GM15510 (cell line): ENCODE measurements around the gene CNPPD1.

ENCODE experiments used
- POLR2A ChIP-seq: IDR thresholded peaks from 3 replicates; pipeline ENCODE4 v1.6.1; 2011; ENCODE audit warnings: borderline replicate concordance; ENCODE audit not compliant: insufficient read length; ENCODE audit errors: extremely low read depth

Gene CNPPD1

DNA sequence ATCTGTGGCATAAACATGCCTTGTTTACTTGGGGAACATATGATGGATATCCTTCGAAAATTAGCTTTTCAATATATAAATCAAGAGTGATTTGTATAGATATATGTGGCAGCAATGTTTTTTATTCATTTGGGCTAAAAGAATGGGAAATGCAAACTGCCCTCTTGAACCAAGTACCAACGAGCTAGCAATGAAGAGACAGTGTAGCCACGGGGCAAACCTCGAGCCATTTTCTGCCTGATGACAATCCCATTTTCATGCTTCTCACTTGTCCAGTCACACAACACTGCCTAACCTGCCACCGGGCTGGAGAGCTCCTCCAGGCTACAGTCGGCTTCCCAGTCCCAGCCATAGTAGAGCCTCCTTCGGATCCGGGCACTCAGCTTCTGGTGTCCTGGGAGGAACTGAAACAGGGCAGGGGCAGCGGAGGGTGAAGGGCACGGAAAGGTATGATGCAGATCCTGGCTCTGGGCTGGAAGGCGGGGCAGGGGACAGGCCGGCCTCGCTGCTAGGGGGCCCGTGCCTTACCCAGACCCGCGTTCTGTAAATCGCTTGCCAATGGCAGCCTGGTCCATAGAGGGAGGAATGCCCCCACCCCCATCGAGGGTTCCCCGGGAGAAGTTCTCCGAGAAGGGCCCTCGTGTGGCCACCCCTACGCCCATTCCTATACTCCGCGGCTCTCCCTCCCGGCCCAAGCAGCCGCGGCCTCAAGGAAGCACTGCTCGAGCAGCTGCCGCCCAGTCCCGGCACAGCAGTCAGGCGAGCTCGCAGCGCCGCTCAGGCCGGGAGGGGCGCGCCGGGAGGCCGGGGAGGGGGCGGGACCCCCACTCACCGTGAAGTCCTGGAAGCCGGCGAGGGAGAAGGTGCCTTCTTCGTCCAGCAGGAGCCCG is 552 bp downstream of the CNPPD1 start:
- TF ChIP-seq POLR2A = peak; percentile 23

GRCh38 chr2:219175486-219175885 is 1.2 kb downstream of the CNPPD1 start:
- no peak for TF ChIP-seq POLR2A

DNA sequence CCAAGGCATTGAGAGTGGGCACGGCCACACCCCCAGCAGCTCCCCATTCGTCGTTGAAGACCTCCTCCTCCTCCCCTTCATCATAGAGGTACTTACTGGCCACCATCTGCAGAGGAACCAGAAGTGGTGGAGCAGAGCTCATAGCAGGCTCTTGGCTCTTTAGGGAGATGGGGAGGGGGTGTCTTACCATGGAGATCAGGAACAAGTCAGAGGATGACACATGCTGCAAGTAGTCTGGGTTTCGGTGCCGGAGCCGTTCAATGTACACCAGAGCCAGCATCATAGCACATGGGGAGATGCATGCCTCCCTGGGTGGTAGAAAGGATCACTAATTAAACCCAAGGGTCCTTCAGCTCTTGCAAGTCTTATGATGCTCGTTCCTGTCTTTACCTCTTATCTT is 1.9 kb downstream of the CNPPD1 start:
- no peak for TF ChIP-seq POLR2A

DNA sequence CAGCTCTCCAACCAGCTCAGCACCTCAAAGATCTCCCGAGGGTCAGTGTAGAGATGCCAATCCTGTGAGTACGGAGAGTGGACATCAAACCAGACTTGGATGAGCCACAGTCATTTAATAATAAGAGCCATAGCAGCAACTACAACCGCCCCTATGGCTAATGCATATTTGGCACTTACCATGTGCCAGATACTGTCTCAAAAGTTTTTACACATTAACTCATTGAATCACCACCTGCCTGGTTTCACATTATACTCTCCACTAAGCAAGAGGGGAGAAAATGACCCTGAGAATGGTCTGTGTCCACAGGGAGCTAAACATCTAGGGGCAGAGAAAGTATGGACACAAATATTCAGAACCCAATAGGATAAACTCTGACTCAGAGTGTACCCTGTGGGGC is 2.6 kb downstream of the CNPPD1 start:
- TF ChIP-seq POLR2A = no peak

- TF ChIP-seq POLR2A = no peak
These were observed 3.5 kb downstream of the CNPPD1 start for GRCh38 chr2:219173176-219173575.

DNA sequence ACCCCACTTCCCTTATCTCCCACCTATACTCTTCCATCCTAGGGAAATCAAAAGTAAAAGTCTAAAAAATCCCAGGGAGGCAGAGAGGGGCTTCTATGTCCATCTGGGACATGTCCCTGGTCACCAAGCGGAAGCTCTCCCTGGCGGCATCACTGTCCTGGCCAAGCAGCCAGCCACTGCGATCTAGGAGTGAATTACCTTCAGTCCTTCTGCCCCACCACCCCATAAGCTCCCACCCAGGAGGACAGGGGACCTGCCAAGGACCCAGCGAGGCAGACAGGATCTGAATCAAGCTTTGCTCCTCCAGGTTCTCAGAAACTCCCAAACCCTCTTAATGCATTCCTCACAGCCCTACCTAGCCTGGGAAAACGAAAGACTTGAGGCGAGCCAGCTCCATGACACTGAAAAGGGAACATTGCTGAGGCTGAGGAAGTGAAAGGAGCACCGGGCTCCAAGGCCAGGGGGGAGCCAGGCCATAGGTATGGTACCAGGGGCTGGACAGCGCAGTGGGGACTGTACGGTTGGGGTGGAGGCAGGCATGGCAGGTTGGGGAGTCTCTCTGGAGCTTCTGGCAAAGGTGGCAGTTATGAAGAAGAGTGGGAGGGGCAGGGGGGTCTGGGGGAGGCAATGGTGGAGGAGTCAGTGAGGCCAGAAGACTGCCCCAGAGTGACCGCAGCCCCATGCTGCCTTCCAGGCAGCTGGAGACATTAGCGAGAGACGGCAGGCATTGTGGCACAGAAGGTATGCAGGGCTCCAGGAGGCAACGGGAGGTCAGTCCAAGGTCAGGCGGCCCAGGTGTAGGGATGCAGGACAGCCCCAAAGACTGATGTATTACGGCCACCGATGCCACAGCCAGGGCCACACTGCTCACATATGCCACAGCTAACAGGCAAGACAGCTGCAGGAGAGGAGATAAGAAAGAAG is 4.2 kb downstream of the CNPPD1 start:
- no peak for TF ChIP-seq POLR2A

DNA sequence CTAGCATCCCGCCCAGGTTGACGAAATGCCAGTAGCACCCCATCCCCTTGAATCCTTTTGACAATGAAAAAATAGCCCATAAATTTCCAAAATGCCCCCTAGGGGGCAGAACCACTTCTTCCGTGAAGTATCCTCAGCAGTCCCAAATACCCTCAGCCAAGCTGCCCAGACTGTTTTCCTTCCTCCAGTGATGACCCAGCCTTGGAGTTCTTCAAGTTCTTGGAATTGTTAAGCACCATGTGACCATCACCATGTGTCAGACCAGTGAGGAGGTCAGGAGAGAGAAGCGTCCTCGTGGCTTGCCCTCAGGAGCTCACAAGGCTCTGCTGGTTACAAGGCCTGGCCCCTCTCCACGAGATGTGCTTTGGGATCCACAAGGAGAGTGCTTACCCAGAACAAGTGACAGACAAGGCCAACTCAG is 5.5 kb downstream of the CNPPD1 start:
- TF ChIP-seq POLR2A = no peak

DNA sequence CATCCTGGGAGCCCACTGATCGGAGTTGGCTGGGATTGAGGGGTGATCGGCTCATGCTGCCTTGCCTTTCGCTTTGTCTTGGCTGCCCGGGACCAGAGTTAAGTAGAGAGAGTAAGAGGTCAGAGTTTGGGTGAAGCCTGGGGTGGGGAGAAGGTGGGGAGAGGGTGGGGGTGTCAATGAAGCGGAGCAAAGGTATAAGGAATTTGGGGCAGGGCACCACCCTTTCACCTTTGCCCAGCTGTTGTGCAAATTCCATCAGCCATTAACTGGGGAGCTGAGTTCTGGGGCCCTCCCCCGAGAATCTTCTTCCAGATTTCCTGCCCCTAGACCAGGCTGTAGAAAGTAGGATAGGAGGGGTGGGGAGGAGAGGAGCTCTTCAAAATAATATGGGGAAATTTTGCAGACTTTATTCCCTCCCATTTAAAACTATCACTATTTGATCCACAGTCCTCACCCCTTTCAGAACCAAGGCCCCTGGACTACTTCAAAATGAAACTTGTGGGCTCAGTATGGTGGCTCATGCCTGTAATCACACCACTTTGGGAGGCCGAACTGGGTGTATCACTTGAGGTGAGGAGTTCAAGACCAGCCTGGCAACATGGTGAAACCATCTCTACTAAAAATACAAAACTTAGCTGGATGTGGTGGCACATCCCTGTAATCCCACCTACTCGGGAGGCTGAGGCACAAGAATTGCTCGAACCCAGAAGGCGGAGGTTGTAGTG is 6.6 kb downstream of the CNPPD1 start, which contains the start of gene SLC23A3:
SLC23A3 (minus strand) TSS at position 100 of the 725 bp plus-strand sequence; CDS start at position 55, 45 bp downstream.
- TF ChIP-seq POLR2A = no peak

DNA sequence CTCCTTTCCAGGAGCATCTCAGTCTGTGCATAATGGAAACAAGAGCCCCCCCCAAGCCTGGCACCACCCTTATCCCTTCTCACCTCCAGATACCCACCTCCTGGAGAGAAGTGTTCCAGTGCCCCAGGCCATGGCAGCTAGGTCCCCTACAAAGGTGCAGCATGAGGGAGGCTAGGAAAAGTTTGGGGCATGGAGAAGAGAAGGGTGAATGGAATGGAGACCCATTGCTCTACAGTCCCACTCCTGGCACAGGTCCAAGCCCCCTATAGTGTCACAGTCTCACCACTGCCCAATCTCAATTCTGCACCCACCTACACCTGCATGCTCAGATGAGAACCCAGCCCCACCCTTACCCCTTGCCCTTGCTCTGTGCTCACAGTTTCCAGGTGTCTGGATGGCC is 7.8 kb downstream of the CNPPD1 start:
- TF ChIP-seq POLR2A = no peak

DNA sequence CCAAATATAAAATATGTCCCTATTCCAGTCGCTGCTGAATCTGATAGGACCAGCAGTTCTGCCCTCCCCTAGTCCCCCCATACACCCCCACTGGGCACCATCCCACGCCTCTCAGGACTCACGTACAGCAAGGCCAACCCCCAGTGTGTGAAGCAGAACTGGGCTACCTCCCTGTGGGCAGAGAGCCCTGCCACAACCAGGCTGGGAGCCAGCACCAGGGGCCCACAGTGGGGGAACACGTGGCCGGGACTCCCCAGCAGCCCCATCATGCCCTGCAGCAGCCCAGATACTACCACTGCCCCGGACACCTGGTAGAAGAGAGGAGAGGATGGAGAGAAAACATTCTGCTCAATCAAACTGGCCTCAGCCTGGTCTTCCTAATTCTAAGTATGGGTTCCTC is 8.2 kb downstream of the CNPPD1 start:
- TF ChIP-seq POLR2A = no peak

DNA sequence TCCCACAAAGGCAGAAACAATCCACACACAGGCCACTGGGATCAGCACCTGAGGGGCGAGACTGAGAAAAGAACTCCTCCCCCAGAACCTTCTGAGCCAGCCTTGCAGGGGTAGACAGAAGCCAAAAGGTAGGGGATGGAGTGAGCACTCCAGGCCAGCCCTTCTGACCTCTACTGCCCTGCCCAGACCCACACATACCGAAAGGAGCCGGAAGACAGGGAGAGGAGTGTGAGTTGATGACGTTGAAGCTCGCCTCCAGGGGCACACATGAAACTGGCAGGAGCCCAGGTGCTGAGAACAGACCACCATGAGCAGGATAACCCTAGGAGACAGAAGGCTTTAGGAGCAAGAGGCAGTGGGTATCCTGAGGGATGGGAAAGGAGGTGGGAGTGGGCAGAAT is 8.7 kb downstream of the CNPPD1 start:
- TF ChIP-seq POLR2A = no peak

DNA sequence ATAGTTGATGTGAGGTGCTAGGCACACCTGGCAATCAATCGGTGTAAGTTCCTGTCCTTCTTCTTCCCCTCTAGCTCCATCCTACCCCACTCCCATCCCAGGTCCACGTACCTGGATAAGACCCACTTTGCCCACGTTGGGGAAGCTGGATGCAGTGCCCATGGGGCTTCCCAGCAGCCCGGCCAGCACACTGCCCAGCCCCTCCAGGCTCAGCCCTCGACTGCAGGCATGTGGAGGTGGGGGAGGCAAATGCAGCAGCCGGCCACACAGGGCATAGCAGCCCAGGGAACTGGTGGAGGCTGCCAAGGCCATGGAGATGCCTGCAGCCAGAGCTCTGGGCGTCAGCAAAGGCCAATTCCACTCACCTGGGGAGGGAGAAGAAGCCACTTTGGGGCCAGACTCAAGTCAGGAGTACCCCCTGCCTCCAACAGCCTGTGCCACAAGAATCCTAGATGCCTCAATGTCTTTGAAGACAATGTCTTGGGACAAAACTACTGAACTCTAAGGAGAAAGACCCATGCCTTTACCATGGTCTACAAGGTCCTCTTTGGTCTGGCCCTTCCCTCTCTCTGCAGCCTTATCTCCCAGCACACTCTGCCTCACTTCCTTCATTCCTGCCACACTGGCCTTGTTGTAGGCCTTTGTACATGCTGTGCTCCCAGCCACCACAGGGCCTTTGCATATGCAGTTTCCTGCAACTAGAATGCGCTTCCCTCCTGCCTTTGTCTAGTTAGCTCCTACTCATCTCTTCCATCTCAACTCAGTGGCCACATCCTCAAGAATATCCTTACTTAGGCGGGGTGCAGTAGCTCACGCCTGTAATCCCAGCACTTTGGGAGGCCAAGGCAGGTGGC is 11.4 kb downstream of the CNPPD1 start:
- TF ChIP-seq POLR2A = no peak

DNA sequence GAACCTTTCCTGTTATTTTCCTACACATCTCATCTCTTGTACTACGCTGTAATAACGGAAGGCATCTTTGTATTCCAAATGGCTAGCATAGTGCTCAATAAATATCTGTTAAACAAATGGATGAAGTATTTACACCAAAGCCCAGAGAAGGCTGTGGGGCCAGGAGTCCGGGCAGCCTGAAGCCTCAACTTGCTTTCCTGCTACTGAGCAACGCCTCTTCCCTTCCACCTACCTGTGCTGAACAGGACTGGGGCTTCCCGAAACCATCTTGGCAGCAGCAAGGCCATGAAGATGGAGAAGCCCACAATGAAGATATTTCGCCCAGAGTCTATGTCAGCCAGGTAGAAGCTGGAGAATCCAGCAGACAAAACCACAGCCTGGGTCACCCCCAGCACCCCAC is 13.6 kb downstream of the CNPPD1 start:
- TF ChIP-seq POLR2A = no peak

DNA sequence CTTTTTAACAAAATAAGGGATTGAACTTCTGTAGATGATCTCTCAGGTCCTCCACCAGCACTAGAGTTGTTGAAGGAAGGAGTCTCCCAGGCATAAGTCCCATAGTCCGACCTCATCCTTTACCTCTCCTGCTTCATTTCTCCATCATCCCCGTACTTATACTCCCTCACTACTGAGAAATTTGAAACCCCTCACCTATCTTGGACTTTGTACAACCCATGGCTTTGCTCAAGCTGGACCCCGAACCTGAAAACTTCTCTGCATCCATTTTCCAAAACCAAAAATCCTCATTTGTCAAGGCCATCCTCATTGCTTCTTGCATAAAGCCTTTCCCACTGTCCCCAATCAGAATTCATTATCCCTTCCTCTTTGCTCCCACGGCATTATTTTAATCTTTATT is 15.6 kb downstream of the CNPPD1 start:
- TF ChIP-seq POLR2A = no peak
